Measurements from ENCODE around the gene PODXL. TPM values are rescaled to one million over a fixed set of nuclear protein-coding genes. Genes with fewer than 3 reads are reported as not detected.
A peak's percentile ranks its signal among the peaks of the same experiment; 100 is the strongest.

PODXL gene
- total RNA-seq, 6 experiments from 2014 or later, result 10.4 to 23.2 (median 21.3) TPM

DNA sequence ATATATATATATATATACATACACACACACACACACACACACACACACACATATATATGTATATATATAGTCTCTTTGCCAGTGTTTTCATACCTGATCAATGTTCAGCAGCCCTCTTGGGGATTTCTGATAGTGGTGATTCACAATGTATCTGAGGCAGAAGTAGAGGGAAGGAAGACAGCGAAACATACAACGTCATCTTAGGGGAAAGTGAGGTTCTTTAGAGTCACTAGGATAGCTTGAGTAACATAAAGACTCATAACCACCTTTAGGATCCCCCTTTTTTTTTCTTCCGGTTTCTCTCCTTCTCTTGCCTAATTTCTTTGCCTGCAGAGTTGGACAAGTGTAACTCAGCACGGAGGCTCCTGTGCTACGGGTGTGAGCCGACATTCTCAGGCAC lies 56.6 kb downstream of the PODXL start:
- no peak overlapping the region for H3K27ac Mint-ChIP-seq
- H3K9me3 Mint-ChIP-seq, result no peaks in the 10 kb centered on the region
- no peak overlapping the region for H3K4me3 Mint-ChIP-seq
- H3K4me1 Mint-ChIP-seq (ENCODE audit: low read depth), result peaks cover 52% of the 10 kb centered on the region
- TF ChIP-seq, protein P1, sequence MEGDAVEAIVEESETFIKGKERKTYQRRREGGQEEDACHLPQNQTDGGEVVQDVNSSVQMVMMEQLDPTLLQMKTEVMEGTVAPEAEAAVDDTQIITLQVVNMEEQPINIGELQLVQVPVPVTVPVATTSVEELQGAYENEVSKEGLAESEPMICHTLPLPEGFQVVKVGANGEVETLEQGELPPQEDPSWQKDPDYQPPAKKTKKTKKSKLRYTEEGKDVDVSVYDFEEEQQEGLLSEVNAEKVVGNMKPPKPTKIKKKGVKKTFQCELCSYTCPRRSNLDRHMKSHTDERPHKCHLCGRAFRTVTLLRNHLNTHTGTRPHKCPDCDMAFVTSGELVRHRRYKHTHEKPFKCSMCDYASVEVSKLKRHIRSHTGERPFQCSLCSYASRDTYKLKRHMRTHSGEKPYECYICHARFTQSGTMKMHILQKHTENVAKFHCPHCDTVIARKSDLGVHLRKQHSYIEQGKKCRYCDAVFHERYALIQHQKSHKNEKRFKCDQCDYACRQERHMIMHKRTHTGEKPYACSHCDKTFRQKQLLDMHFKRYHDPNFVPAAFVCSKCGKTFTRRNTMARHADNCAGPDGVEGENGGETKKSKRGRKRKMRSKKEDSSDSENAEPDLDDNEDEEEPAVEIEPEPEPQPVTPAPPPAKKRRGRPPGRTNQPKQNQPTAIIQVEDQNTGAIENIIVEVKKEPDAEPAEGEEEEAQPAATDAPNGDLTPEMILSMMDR (IDR thresholded peaks at IDR 0.05), result no peak
- H3K27me3 Mint-ChIP-seq (ENCODE audit: insufficient read depth), result peaks cover 3% of the 10 kb centered on the region
- peaks cover 5% of the 10 kb centered on the region for H3K36me3 Mint-ChIP-seq (ENCODE audit: low read depth)
- no peak for DNase-seq

DNA sequence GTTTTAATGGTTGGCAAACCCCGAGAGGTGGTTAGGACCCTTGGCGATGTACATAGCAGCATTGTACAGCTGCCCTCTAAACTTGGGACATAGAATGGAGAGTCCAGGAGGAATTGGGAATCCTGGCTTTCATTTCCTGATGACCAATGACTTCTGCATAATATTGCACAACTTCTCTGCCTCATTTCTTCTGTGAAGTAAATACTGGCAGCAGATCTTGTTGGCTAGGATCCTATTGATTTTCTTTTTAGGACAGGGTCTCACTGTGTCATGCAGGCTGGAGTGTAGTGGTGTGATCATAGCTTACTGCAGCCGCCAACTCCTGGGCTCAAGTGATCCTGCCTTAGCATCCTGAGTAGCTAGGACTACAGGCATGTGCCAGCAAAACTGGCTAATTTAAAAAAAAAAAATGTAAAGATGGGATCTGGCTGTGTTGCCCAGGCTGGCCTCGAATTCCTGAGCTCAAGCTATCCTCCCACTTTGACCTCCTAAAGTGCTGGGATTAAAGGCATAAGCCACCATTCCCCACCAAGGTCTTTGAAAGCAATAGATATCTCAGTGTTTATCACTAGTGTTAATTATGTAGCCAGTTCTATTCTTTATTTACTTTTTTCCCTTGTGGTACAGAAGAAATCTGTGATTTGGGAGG lies 58.1 kb downstream of the PODXL start:
- no peak overlapping the region for H3K27ac Mint-ChIP-seq

DNA sequence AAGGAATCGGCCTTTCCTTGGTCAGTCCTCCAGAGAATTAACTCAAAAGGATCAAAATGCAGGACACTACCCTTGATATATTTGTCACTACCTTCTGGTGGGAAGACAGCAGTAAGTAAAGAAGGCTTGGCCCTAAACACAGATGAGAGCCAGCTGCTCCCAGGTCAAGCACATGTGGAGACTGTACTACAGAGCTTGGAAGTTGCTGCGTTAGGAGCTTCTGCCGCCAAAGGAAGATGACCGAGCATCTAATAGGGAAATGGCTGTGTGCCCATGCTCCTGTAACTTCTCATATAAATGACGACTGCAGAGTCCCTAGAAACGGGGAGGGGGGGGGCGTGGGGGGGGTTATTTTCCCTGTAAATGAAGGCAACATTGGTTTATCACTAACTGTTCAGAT lies 59.0 kb downstream of the PODXL start:
- Mint-ChIP-seq H3K27ac (no peak overlapping the region), H3K36me3 (ENCODE audit: low read depth) (no peaks in the 10 kb centered on the region; the same call in 1 of the 2 replicates), H3K4me1 (ENCODE audit: low read depth) (peaks cover 50% of the 10 kb centered on the region), H3K4me3 (no peak overlapping the region), H3K9me3 (no peaks in the 10 kb centered on the region), H3K27me3 (ENCODE audit: insufficient read depth) (no peaks in the 10 kb centered on the region; the same call in 1 of the 2 replicates)
- TF ChIP-seq, protein P1 (IDR thresholded peaks at IDR 0.05), result no peak
- DNase-seq, result no peak

More for the DNA sequence above, 58.1 kb downstream of the PODXL start:
- Mint-ChIP-seq H3K27me3 (ENCODE audit: insufficient read depth) (no peaks in the 10 kb centered on the region; the same call in 1 of the 2 replicates), H3K4me1 (ENCODE audit: low read depth) (peaks cover 50% of the 10 kb centered on the region), H3K36me3 (ENCODE audit: low read depth) (no peaks in the 10 kb centered on the region; the same call in none of the 2 replicates), H3K9me3 (no peaks in the 10 kb centered on the region), H3K4me3 (no peak overlapping the region)
- no peak for DNase-seq
- TF ChIP-seq, protein P1 (IDR thresholded peaks at IDR 0.05), result no peak

DNA sequence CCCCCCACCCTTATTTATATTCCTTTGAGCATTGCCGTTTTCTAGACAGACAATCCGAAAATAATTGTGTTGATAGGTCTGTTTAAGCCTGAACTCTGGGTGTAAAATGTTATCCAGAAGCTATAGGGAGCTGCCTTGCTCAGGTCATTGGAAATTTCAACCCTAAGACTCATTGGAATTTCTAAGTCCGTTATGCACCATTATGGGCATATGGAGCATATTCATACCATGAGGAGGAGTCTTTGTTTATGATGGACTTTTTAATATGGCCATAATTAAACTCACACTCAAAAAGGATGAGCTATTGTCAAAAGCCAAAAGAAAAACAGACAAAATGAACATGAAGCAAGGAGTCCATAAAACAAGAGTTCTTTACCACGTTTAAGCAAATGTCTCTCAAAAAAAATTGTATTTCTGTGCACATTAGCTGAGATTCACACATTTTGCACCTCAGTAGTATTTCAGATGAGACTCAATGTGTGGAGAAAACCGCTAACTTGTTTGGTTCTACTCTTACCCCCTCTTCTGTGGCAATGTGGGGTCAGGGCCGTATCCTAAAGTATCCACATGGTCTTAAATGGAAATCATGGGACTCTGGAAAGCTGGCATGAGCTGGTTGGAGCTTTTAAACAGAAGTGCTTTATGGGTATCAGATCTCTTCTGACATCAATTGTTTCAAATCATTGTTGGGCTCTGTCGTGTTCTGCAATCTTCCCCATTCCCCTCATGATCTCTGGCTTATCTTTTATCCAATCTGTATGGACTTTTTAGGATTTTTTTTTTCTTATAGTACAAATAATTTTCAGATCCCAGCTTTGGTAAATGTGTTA lies 60.5 kb downstream of the PODXL start:
- H3K4me3 Mint-ChIP-seq, result no peak overlapping the region

DNA sequence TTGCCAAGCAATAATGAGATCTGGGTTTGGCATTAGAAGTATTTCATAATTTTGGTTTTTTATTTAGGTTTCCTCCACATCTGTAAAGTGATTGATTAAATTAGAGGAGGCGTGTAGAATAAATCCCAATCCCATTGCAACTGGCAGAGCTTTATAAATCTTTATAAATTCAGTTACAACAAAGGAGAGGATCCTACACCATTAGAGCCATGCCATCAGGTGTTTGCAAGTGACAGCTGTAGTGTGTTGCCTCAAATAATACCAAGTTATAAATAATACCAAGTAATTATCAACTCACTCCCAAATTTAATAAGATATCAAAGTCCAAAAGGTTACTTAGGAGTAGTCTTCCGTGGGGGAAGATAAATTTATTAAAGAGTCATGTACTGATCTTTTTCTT lies 62.2 kb downstream of the PODXL start:
- Mint-ChIP-seq H3K36me3 (ENCODE audit: low read depth) (no peaks in the 10 kb centered on the region; the same call in 1 of the 2 replicates), H3K27ac (peak overlapping the region; percentile 88; the same call in 1 of the 2 replicates), H3K9me3 (no peaks in the 10 kb centered on the region), H3K27me3 (ENCODE audit: insufficient read depth) (no peaks in the 10 kb centered on the region), H3K4me3 (no peak overlapping the region), H3K4me1 (ENCODE audit: low read depth) (peaks cover 57% of the 10 kb centered on the region)
- TF ChIP-seq, protein P1 (IDR thresholded peaks at IDR 0.05), result no peak
- no peak for DNase-seq

More for the DNA sequence above, 60.5 kb downstream of the PODXL start:
- Mint-ChIP-seq H3K36me3 (ENCODE audit: low read depth) (no peaks in the 10 kb centered on the region; the same call in 1 of the 2 replicates), H3K9me3 (no peaks in the 10 kb centered on the region), H3K4me1 (ENCODE audit: low read depth) (peaks cover 50% of the 10 kb centered on the region), H3K27me3 (ENCODE audit: insufficient read depth) (no peaks in the 10 kb centered on the region), H3K27ac (no peak overlapping the region)
- TF ChIP-seq, protein P1 (IDR thresholded peaks at IDR 0.05), result no peak
- no peak for DNase-seq
